Liver (tissue), 9 donors: ENCODE data around the gene TMEM266. TPM values are rescaled to one million over a fixed set of nuclear protein-coding genes. Genes with fewer than 3 reads are reported as not detected.

ENCODE experiments used
- DNase-seq: peaks from one replicate; pipeline ENCODE4 v3.0.0-alpha.2; 2017; ENCODE audit warnings: low spot score
- H3K27ac ChIP-seq, 2 donors: one replicate each; pipeline ENCODE4 v1.7.0; 2013; ENCODE audit warnings: inconsistent platforms in 2 of 2, low read length in 2 of 2, control low read depth in 1 of 2, low read depth in 1 of 2, mild to moderate bottlenecking in 1 of 2
- H3K27me3 ChIP-seq, 4 donors: one replicate each; pipeline versions ENCODE4 v1.6.1 to v1.7.0; 2013; ENCODE audit warnings: low read length in 3 of 4, inconsistent platforms in 1 of 4, mild to moderate bottlenecking in 1 of 4, moderate library complexity in 1 of 4; ENCODE audit not compliant: control insufficient read depth in 4 of 4, insufficient read depth in 4 of 4
- H3K36me3 ChIP-seq, 4 donors: one replicate each; pipeline versions ENCODE4 v1.6.1 to v1.7.0; 2013; ENCODE audit warnings: low read length in 3 of 4, mild to moderate bottlenecking in 3 of 4, low read depth in 1 of 4, moderate library complexity in 1 of 4; ENCODE audit not compliant: control insufficient read depth in 4 of 4, insufficient read depth in 3 of 4
- H3K4me1 ChIP-seq, 4 donors: one replicate each; pipeline versions ENCODE4 v1.6.1 to v1.7.0; 2013; ENCODE audit warnings: low read length in 3 of 4, mild to moderate bottlenecking in 3 of 4, moderate library complexity in 1 of 4; ENCODE audit not compliant: control insufficient read depth in 4 of 4, insufficient read depth in 4 of 4
- H3K4me3 ChIP-seq, 3 donors: one replicate each; pipeline versions ENCODE4 v1.6.1 to v1.7.0; 2013; ENCODE audit warnings: low read length in 3 of 3, control low read depth in 1 of 3, low read depth in 1 of 3, mild to moderate bottlenecking in 1 of 3
- H3K9ac ChIP-seq, 2 donors: one replicate each; pipeline ENCODE4 v1.7.0; 2013; ENCODE audit warnings: low read length in 2 of 2, mild to moderate bottlenecking in 2 of 2, moderate library complexity in 2 of 2, control low read depth in 1 of 2, low read depth in 1 of 2
- H3K9me3 ChIP-seq, 4 donors: one replicate each; pipeline versions ENCODE4 v1.6.1 to v1.7.0; 2013; ENCODE audit warnings: low read length in 3 of 4; ENCODE audit not compliant: control insufficient read depth in 4 of 4
- EGR1 ChIP-seq, 2 donors: IDR thresholded peaks; 2 replicates each; pipeline ENCODE4 v1.6.1; 2016 to 2018; ENCODE audit warnings: antibody characterized with exemption in 2 of 2, low read depth in 2 of 2
- FOXA1 ChIP-seq: IDR thresholded peaks from 2 replicates; pipeline ENCODE4 v1.6.1; 2016; ENCODE audit warnings: antibody characterized with exemption
- GABPA ChIP-seq, 2 donors: IDR thresholded peaks in 1 of 2; conservative IDR thresholded peaks in 1 of 2; 2 replicates each; pipeline ENCODE4 v1.6.1; 2016; ENCODE audit warnings: antibody characterized with exemption in 2 of 2, mild to moderate bottlenecking in 1 of 2, moderate library complexity in 1 of 2
- HNF4A ChIP-seq, 2 donors: conservative IDR thresholded peaks; 2 replicates each; pipeline ENCODE4 v1.6.1; 2016; ENCODE audit warnings: antibody characterized with exemption in 2 of 2, mild to moderate bottlenecking in 2 of 2
- JUND ChIP-seq, 2 donors: IDR thresholded peaks; 2 replicates each; pipeline ENCODE4 v1.6.1; 2016; ENCODE audit warnings: antibody characterized with exemption in 2 of 2
- NR2F2 ChIP-seq: IDR thresholded peaks from 2 replicates; pipeline ENCODE4 v1.6.1; 2016; ENCODE audit warnings: antibody characterized with exemption
- RAD21 ChIP-seq, 2 donors: IDR thresholded peaks; 2 replicates each; pipeline ENCODE4 v1.6.1; 2016; ENCODE audit warnings: antibody characterized with exemption in 2 of 2, mild to moderate bottlenecking in 2 of 2
- RXRA ChIP-seq, 2 donors: IDR thresholded peaks; 2 replicates each; pipeline ENCODE4 v1.6.1; 2017 to 2018; ENCODE audit warnings: antibody characterized with exemption in 2 of 2, mild to moderate bottlenecking in 1 of 2
- SP1 ChIP-seq: IDR thresholded peaks from 2 replicates; pipeline ENCODE4 v1.6.1; 2018; ENCODE audit warnings: antibody characterized with exemption, mild to moderate bottlenecking
- TAF1 ChIP-seq: conservative IDR thresholded peaks from 2 replicates; pipeline ENCODE4 v1.6.1; 2016; ENCODE audit warnings: antibody characterized with exemption, mild to moderate bottlenecking
- YY1 ChIP-seq: IDR thresholded peaks from 2 replicates; pipeline ENCODE4 v1.6.1; 2016; ENCODE audit warnings: antibody characterized with exemption, mild to moderate bottlenecking
- WGBS: extraction: QIAGEN DNeasy Blood & Tissue Kit; methylation state at CpG from one replicate; pipeline ENCODE4 v1.1.7; 2013; 5-methylcytosine and 5-hydroxymethylcytosine counted together
- polyA plus RNA-seq, 2 donors: library from polyadenylated mRNA; stranded (reverse) in 1 of 2; unstranded in 1 of 2; fragments of 200-250 nt in 1 of 2; fragments of >200 nt in 1 of 2; fragmentation: Nextera tagmentation in 1 of 2; extraction: Ambion mirVana in 1 of 2; gene quantifications; one replicate each; pipeline versions ENCODE4 v1.2.1 to v1.2.3, GENCODE V29; 2013 to 2015
- total RNA-seq, 2 donors: library from RNA; depleted of rRNA; stranded (reverse); fragments of >200 nt; gene quantifications; one replicate each; pipeline ENCODE4 v1.2.3, GENCODE V29; 2014
- TF ChIP-seq, protein P1 (sequence below): IDR thresholded peaks from 2 replicates; pipeline ENCODE4 v1.6.1; 2016; ENCODE audit warnings: antibody characterized with exemption, mild to moderate bottlenecking
- TF ChIP-seq, protein P2 (sequence below): IDR thresholded peaks from 2 replicates; pipeline ENCODE4 v1.6.1; 2016; ENCODE audit warnings: antibody characterized with exemption
- TF ChIP-seq, protein P3 (sequence below): IDR thresholded peaks from 2 replicates; pipeline ENCODE4 v1.6.1; 2016; ENCODE audit warnings: antibody characterized with exemption
- donor health status: healthy.
- donor health status: healthy.
- donor health status: healthy.
- donor health status: healthy.
- donor health status: healthy.

Gene TMEM266
- total and polyA plus RNA-seq, 4 donors: 0.25 to 1.3 TPM; not detected in 2

- TF ChIP-seq YY1 (no peak), RAD21 (IDR thresholded peaks at IDR 0.05) (no peak)
Observed at GRCh38 chr15:76108021-76108723, 48.4 kb downstream of the TMEM266 start (continued).

GRCh38 chr15:76109046-76109445 is 49.3 kb downstream of the TMEM266 start:
- no peak for TF ChIP-seq GABPA (IDR thresholded peaks at IDR 0.05 in 1 of 2, conservative IDR thresholded peaks at IDR 0.05 in 1 of 2)
- TF ChIP-seq EGR1 (IDR thresholded peaks at IDR 0.05; ENCODE audit: low read depth in 2 of 2): no peak
- no peak for TF ChIP-seq RXRA (IDR thresholded peaks at IDR 0.05)
- TF ChIP-seq JUND (IDR thresholded peaks at IDR 0.05): no peak
- no peak for TF ChIP-seq NR2F2
- TF ChIP-seq TAF1: no peak
- TF ChIP-seq FOXA1: no peak
- TF ChIP-seq HNF4A (conservative IDR thresholded peaks at IDR 0.05): no peak
- no peak overlapping the region for H3K4me3 ChIP-seq
- H3K27ac ChIP-seq: no peak overlapping the region
- H3K9ac ChIP-seq: no peak overlapping the region
- H3K4me1 ChIP-seq: no peaks in the 10 kb centered on the region
- DNase-seq: no peak
- H3K9me3 ChIP-seq: no peaks in the 10 kb centered on the region
- 80% methylated on average over 1 of the region's 1 CpG for WGBS
- H3K36me3 ChIP-seq: no peaks in the 10 kb centered on the region
- no peaks in the 10 kb centered on the region for H3K27me3 ChIP-seq

DNA sequence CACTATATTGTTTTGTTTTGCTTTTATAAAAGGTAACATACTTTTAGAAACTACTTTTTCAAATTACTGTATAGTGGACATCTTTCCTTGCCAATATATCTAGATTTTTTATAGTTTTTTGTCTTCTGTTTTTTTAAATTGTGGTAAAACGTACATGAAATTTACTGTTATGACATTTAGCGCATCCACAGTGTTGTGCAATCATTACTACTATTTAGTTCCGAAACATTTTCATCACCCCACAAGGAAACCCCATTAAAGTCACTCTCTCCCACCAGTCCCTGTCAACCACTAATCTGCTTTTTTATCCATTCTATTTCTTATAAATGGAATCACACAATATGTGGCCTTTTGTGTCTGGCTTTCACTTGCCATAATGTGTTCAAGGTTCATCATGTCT is 54.8 kb downstream of the TMEM266 start:
- Histone ChIP-seq H3K27me3 (peaks cover 0 to 5% (median 0%) of the 10 kb centered on the region in 4 donors), H3K27ac (no peak overlapping the region), H3K9me3 (no peaks in the 10 kb centered on the region), H3K4me1 (no peaks in the 10 kb centered on the region), H3K36me3 (no peaks in the 10 kb centered on the region), H3K9ac (no peak overlapping the region), H3K4me3 (no peak overlapping the region)
- WGBS: 83% methylated on average over 3 of the region's 3 CpGs
- TF ChIP-seq SP1 (no peak), EGR1 (IDR thresholded peaks at IDR 0.05; ENCODE audit: low read depth in 2 of 2) (no peak), RXRA (IDR thresholded peaks at IDR 0.05) (no peak), FOXA1 (no peak), TAF1 (no peak), RAD21 (IDR thresholded peaks at IDR 0.05) (no peak), NR2F2 (no peak), HNF4A (conservative IDR thresholded peaks at IDR 0.05) (no peak)
- TF ChIP-seq, protein P1, sequence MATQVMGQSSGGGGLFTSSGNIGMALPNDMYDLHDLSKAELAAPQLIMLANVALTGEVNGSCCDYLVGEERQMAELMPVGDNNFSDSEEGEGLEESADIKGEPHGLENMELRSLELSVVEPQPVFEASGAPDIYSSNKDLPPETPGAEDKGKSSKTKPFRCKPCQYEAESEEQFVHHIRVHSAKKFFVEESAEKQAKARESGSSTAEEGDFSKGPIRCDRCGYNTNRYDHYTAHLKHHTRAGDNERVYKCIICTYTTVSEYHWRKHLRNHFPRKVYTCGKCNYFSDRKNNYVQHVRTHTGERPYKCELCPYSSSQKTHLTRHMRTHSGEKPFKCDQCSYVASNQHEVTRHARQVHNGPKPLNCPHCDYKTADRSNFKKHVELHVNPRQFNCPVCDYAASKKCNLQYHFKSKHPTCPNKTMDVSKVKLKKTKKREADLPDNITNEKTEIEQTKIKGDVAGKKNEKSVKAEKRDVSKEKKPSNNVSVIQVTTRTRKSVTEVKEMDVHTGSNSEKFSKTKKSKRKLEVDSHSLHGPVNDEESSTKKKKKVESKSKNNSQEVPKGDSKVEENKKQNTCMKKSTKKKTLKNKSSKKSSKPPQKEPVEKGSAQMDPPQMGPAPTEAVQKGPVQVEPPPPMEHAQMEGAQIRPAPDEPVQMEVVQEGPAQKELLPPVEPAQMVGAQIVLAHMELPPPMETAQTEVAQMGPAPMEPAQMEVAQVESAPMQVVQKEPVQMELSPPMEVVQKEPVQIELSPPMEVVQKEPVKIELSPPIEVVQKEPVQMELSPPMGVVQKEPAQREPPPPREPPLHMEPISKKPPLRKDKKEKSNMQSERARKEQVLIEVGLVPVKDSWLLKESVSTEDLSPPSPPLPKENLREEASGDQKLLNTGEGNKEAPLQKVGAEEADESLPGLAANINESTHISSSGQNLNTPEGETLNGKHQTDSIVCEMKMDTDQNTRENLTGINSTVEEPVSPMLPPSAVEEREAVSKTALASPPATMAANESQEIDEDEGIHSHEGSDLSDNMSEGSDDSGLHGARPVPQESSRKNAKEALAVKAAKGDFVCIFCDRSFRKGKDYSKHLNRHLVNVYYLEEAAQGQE: no peak
- TF ChIP-seq, protein P2, sequence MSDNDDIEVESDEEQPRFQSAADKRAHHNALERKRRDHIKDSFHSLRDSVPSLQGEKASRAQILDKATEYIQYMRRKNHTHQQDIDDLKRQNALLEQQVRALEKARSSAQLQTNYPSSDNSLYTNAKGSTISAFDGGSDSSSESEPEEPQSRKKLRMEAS: no peak
- TF ChIP-seq, protein P3, sequence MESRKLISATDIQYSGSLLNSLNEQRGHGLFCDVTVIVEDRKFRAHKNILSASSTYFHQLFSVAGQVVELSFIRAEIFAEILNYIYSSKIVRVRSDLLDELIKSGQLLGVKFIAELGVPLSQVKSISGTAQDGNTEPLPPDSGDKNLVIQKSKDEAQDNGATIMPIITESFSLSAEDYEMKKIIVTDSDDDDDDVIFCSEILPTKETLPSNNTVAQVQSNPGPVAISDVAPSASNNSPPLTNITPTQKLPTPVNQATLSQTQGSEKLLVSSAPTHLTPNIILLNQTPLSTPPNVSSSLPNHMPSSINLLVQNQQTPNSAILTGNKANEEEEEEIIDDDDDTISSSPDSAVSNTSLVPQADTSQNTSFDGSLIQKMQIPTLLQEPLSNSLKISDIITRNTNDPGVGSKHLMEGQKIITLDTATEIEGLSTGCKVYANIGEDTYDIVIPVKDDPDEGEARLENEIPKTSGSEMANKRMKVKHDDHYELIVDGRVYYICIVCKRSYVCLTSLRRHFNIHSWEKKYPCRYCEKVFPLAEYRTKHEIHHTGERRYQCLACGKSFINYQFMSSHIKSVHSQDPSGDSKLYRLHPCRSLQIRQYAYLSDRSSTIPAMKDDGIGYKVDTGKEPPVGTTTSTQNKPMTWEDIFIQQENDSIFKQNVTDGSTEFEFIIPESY: no peak
- no peak for DNase-seq
